Stimulated activated CD4-positive, alpha-beta T cell treated with anti-CD3 and anti-CD28 coated beads, Interleukin-4, amount 100 ng/mL, for 4 hours (primary cell): Measurements from ENCODE around the gene FAM227A.
A peak's percentile ranks its signal among the peaks of the same experiment; 100 is the strongest.
"Not testable (repeated sequence)": the region's sequence is repeated elsewhere in the genome, so short reads cannot be mapped to it uniquely, and the experiment has no call there.

Experiments used
- DNase-seq, 2 experiments: peaks; one replicate each; pipeline ENCODE4 v3.0.0-alpha.2; 2020

Gene FAM227A

GRCh38 chr22:38657045-38657909 is 1.1 kb upstream of the FAM227A start:
- DNase-seq: peak; percentile 12 to 14

DNA sequence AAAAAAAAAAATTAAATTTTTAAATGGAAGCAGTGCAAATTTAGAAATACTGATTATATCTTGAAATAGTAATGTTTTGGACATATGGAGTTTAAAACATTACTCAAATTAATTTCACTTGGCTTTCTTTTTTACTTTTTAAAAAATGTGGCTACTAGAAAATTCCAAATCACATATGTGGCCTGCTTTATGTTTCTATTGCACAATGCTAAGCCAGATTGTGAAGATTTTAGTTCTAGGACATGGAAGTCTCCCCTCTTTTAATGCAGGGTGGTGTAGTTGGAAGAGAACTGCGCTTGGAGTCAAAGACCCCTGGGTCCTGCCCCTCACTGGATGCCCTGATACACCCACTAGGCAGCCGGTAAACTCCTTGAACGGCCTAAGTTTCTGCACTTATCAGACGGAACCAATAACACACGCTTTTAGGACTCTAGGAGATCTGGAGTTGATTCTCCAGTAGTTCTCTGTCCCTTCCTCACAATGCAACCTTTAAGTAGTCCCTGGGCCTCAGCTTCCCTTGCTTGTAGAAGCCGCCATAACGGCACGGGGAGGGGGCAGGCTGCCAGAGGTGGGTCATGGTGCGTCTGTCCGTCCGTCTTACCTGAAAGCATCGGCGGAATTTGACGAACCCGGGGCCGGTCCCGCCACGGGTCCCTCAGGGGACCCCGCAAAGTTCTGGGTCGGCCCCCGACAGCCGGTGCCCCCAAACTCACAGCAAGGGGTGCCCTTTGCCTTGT is 505 bp downstream of the FAM227A start:
- DNase-seq: peak in 1 of 2 experiments; percentile 1

DNA sequence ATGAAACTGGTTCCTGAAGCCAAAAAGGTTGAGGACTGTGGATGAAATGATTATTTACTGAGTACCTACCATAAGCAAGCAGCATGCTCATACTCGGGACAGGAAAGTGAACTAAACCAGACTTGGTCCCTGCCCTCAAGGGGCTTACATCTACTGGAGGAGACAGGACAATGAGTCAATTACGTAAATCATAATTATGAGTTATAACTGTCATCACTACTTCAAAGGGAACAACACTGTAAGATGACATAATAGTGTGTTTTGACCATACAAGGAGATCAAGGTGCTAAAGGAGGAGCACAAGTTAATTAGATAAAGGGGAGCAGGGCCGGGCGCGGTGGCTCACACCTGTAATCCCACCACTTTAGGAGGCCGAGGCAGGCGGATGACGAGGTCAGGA is 2.5 kb downstream of the FAM227A start:
- no peak for DNase-seq

- DNase-seq: no peak
Observed at GRCh38 chr22:38652859-38653258, 3.3 kb downstream of the FAM227A start.

GRCh38 chr22:38649841-38650522 is 6.2 kb downstream of the FAM227A start:
- no peak for DNase-seq

GRCh38 chr22:38645430-38645829 is 10.8 kb downstream of the FAM227A start:
- no peak for DNase-seq

- not testable (repeated sequence) for DNase-seq
Observed at GRCh38 chr22:38644245-38644644, 11.9 kb downstream of the FAM227A start.

DNA sequence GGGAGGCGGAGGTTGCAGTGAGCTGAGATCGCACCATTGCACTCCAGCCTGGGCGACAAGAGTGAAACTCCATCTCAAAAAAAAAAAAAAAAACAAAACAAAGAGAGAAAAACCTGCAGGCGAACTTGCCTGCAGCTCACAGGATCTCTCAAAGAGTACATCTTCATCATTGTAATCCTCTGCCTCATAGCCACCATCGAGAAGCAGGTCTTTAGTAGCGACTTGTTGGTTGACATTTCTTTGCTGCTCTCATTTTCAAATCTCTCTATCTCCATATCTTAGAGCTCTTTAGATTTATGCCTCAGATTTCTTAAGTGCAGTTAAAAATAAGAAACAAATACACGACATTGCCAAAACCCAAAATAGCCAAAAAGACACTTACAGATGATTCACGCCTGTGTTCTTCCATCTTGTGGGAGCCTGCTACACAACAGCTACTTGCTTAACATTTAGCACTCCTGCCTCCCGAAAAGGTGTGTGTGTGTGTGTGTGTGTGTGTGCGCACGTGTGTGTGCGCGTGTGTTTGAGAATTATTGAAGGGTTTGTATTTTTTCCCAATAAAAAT is 14.6 kb downstream of the FAM227A start:
- no peak for DNase-seq

- DNase-seq: no peak
Observed at GRCh38 chr22:38638728-38639127, 17.5 kb downstream of the FAM227A start.

- no peak for DNase-seq
Observed at GRCh38 chr22:38638216-38638615, 18.0 kb downstream of the FAM227A start.

- DNase-seq: no peak
Observed at GRCh38 chr22:38632528-38632927, 23.7 kb downstream of the FAM227A start.

DNA sequence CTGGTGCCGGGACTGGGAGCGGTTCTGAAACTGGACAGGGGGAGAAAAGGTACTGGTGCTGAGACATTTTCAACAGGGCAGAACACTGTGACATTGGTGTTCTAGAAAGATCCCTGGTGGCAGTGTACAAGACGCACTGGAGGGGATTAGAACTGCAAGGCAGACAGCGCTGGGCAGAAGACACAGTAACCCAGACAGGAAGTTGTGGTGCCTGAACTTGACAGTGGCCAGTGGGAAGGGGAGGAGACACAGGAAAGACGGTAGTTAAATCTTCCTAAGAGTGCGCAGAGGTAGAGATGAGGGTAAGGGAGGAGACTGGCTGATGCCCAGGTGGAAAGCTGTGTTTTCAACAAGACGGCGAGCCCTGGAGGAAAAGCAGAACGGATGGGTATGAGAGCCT is 24.5 kb downstream of the FAM227A start:
- DNase-seq: no peak

GRCh38 chr22:38629108-38629507 is 27.1 kb downstream of the FAM227A start:
- DNase-seq: no peak

GRCh38 chr22:38628444-38628843 is 27.7 kb downstream of the FAM227A start:
- DNase-seq: no peak

DNA sequence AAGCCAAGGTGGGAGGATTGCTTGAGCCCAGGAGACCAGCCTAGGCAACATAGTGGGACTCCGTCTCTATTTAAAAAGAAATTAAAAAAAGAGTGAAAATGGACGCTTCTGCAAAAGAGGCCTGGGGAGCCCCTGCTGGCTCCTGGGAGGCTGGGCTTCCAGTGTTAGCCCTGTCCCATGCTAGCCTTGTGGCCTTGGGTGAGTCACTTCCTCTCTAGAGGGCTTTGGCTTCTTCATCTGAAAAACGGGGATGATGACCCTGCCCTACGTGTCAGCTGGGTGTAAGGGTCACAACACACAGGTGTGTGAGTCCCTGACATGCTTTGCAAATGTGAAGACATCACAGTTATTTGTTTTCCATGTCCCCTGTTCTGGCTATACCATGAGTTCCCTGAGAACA is 32.8 kb downstream of the FAM227A start:
- DNase-seq: no peak

DNA sequence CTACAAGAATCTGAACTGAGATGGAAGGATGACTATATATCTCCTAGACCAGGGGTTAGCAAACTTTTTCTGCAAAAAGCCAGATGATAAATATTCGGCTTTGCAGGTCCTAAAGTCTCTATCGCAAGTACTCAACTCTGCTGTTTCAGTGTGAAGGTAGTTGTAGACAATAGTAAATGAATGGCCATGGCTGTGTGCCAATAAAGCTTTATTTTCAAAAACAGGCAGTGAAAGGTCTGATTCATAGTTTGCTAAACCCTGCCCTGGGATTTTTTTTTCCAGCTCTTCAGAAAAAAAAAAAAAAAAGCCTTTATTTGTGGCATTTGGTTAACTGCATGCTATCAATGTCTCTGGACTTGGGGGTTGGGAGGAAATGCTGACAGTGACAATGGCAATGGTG is 37.5 kb downstream of the FAM227A start:
- no peak for DNase-seq

- no peak for DNase-seq
Observed at GRCh38 chr22:38618258-38618657, 37.9 kb downstream of the FAM227A start.

- not testable (repeated sequence) for DNase-seq
Observed at GRCh38 chr22:38615064-38615405, 41.2 kb downstream of the FAM227A start.

GRCh38 chr22:38614332-38615063 is 41.7 kb downstream of the FAM227A start:
- DNase-seq: no peak

DNA sequence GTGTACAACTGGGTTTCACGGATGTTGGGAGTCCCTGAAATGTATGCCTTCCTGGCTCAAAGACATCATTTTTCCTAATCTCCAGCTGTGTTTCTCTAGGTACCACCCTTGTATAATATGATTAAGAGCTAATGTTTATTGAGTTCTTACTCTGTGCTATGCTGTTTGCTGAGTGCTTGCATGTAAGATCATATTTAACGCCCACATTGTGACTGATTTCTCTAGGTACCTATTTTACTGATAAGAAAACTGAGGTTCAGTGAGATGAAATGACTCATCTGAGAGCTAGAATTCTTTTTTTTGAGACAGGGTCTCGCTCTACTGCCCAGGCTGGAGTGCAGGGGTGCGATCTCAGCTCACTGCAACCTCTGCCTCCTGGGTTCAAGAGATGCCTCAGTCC is 42.6 kb downstream of the FAM227A start:
- DNase-seq: no peak

- no peak for DNase-seq
Observed at GRCh38 chr22:38612217-38613006, 43.8 kb downstream of the FAM227A start.

- no peak for DNase-seq
Observed at GRCh38 chr22:38611559-38611958, 44.6 kb downstream of the FAM227A start.
